ENCODE measurements around the gene THRB.

THRB gene

GRCh38 chr3:24496529-24497482 is 2.2 kb upstream of the THRB start:
- no peaks in the 10 kb centered on the region for H4K20me1 ChIP-seq (ENCODE audit: insufficient read depth, low read length, poor library complexity, severe bottlenecking)
- H3K27me3 ChIP-seq (ENCODE audit: insufficient read depth, low read length, poor library complexity, severe bottlenecking): no peaks in the 10 kb centered on the region
- H2AFZ ChIP-seq (ENCODE audit: low read length): no peak overlapping the region
- H3K4me2 ChIP-seq (ENCODE audit: low read depth, low read length, poor library complexity, severe bottlenecking): no peak overlapping the region
- TF ChIP-seq CTCF (conservative IDR thresholded peaks at IDR 0.05; ENCODE audit: low read length) (peak; percentile 14; the same call in 1 of the 2 replicates), EZH2phosphoT487 (IDR thresholded peaks at IDR 0.05; ENCODE audit: borderline replicate concordance) (no peak)
- no peaks in the 10 kb centered on the region for H3K4me1 ChIP-seq (ENCODE audit: insufficient read depth, low read length, poor library complexity, severe bottlenecking)
- no peak overlapping the region for H3K4me3 ChIP-seq (ENCODE audit: low read length, poor library complexity, severe bottlenecking)
- no peaks in the 10 kb centered on the region for H3K79me2 ChIP-seq (ENCODE audit: insufficient read depth, low read length)
- no peaks in the 10 kb centered on the region for H3K9me3 ChIP-seq (ENCODE audit: insufficient read depth, low read depth, low read length)
- H3K9me2 ChIP-seq (replicated peaks; ENCODE audit: low read depth, low read length): no peaks in the 10 kb centered on the region
- no peaks in the 10 kb centered on the region for H3K36me3 ChIP-seq (ENCODE audit: insufficient read depth, low read length)
- H3F3A ChIP-seq (ENCODE audit: low read depth): no peaks in the 10 kb centered on the region
- H3K9ac ChIP-seq (ENCODE audit: low read depth, low read length, poor library complexity, severe bottlenecking): no peak overlapping the region

GRCh38 chr3:24495326-24495994 is 810 bp upstream of the THRB start:
- H3K4me2 ChIP-seq (ENCODE audit: low read depth, low read length, poor library complexity, severe bottlenecking): no peak overlapping the region
- no peak overlapping the region for H2AFZ ChIP-seq (ENCODE audit: low read length)
- H3K79me2 ChIP-seq (ENCODE audit: insufficient read depth, low read length): no peaks in the 10 kb centered on the region
- no peak overlapping the region for H3K9ac ChIP-seq (ENCODE audit: low read depth, low read length, poor library complexity, severe bottlenecking)
- H3K4me3 ChIP-seq (ENCODE audit: low read length, poor library complexity, severe bottlenecking): no peak overlapping the region
- H3K9me2 ChIP-seq (replicated peaks; ENCODE audit: low read depth, low read length): no peaks in the 10 kb centered on the region
- no peak for TF ChIP-seq EZH2phosphoT487 (IDR thresholded peaks at IDR 0.05; ENCODE audit: borderline replicate concordance)
- no peak for TF ChIP-seq CTCF (conservative IDR thresholded peaks at IDR 0.05; ENCODE audit: low read length)
- no peaks in the 10 kb centered on the region for H3K27me3 ChIP-seq (ENCODE audit: insufficient read depth, low read length, poor library complexity, severe bottlenecking)
- H3K4me1 ChIP-seq (ENCODE audit: insufficient read depth, low read length, poor library complexity, severe bottlenecking): no peaks in the 10 kb centered on the region
- no peaks in the 10 kb centered on the region for H3K9me3 ChIP-seq (ENCODE audit: insufficient read depth, low read depth, low read length)
- H3F3A ChIP-seq (ENCODE audit: low read depth): no peaks in the 10 kb centered on the region
- no peaks in the 10 kb centered on the region for H3K36me3 ChIP-seq (ENCODE audit: insufficient read depth, low read length)
- H4K20me1 ChIP-seq (ENCODE audit: insufficient read depth, low read length, poor library complexity, severe bottlenecking): no peaks in the 10 kb centered on the region

- no peak overlapping the region for H2AFZ ChIP-seq (ENCODE audit: low read length)
- H3K4me1 ChIP-seq (ENCODE audit: insufficient read depth, low read length, poor library complexity, severe bottlenecking): no peaks in the 10 kb centered on the region
- H4K20me1 ChIP-seq (ENCODE audit: insufficient read depth, low read length, poor library complexity, severe bottlenecking): no peaks in the 10 kb centered on the region
- no peak overlapping the region for H3K4me3 ChIP-seq (ENCODE audit: low read length, poor library complexity, severe bottlenecking)
- no peaks in the 10 kb centered on the region for H3K79me2 ChIP-seq (ENCODE audit: insufficient read depth, low read length)
- TF ChIP-seq EZH2phosphoT487 (IDR thresholded peaks at IDR 0.05; ENCODE audit: borderline replicate concordance) (no peak), CTCF (conservative IDR thresholded peaks at IDR 0.05; ENCODE audit: low read length) (no peak)
- no peaks in the 10 kb centered on the region for H3F3A ChIP-seq (ENCODE audit: low read depth)
- H3K4me2 ChIP-seq (ENCODE audit: low read depth, low read length, poor library complexity, severe bottlenecking): no peak overlapping the region
- no peaks in the 10 kb centered on the region for H3K36me3 ChIP-seq (ENCODE audit: insufficient read depth, low read length)
- no peaks in the 10 kb centered on the region for H3K9me3 ChIP-seq (ENCODE audit: insufficient read depth, low read depth, low read length)
- H3K9me2 ChIP-seq (replicated peaks; ENCODE audit: low read depth, low read length): no peaks in the 10 kb centered on the region
- no peaks in the 10 kb centered on the region for H3K27me3 ChIP-seq (ENCODE audit: insufficient read depth, low read length, poor library complexity, severe bottlenecking)
- H3K9ac ChIP-seq (ENCODE audit: low read depth, low read length, poor library complexity, severe bottlenecking): no peak overlapping the region
Observed at GRCh38 chr3:24493746-24494617, 668 bp downstream of the THRB start.

All from Loucy (cell line).